HS-27A (cell line): ENCODE data around the gene IL1RAPL2.
A peak's percentile ranks its signal among the peaks of the same experiment; 100 is the strongest.
"Not testable (repeated sequence)": the region's sequence is repeated elsewhere in the genome, so short reads cannot be mapped to it uniquely, and the experiment has no call there.

ENCODE experiments used
- DNase-seq: peaks from one replicate; pipeline ENCODE4 v3.0.0-alpha.2; 2012; ENCODE audit warnings: low read depth, missing footprints

The IL1RAPL2 gene

GRCh38 chrX:105173071-105173470 is 607.1 kb downstream of the IL1RAPL2 start:
- no peak for DNase-seq

GRCh38 chrX:105179644-105180043 is 613.6 kb downstream of the IL1RAPL2 start:
- no peak for DNase-seq

GRCh38 chrX:105189093-105189492 is 623.1 kb downstream of the IL1RAPL2 start:
- no peak for DNase-seq

GRCh38 chrX:105190252-105190853 is 624.4 kb downstream of the IL1RAPL2 start:
- no peak for DNase-seq

- DNase-seq = no peak
Observed at GRCh38 chrX:105191878-105192277, 625.9 kb downstream of the IL1RAPL2 start.

- no peak for DNase-seq
Observed at GRCh38 chrX:105209406-105209805, 643.4 kb downstream of the IL1RAPL2 start.

GRCh38 chrX:105210258-105210657 is 644.3 kb downstream of the IL1RAPL2 start:
- DNase-seq = no peak

GRCh38 chrX:105211066-105211575 is 645.1 kb downstream of the IL1RAPL2 start:
- peak; percentile 5 for DNase-seq

- no peak for DNase-seq
Observed at GRCh38 chrX:105219454-105220401, 653.7 kb downstream of the IL1RAPL2 start.

- no peak for DNase-seq
Observed at GRCh38 chrX:105220636-105221035, 654.6 kb downstream of the IL1RAPL2 start, which contains the start of gene TEX13A. TEX13A (minus strand) TSS chrX:105220694; CDS start chrX:105220397, 297 bp downstream.

GRCh38 chrX:105221374-105221773 is 655.4 kb downstream of the IL1RAPL2 start:
- DNase-seq = no peak

GRCh38 chrX:105226499-105226898 is 660.5 kb downstream of the IL1RAPL2 start:
- no peak for DNase-seq

- DNase-seq = no peak
Observed at GRCh38 chrX:105228602-105229001, 662.6 kb downstream of the IL1RAPL2 start.

- no peak for DNase-seq
Observed at GRCh38 chrX:105229146-105229545, 663.1 kb downstream of the IL1RAPL2 start.

- not testable (repeated sequence) for DNase-seq
Observed at GRCh38 chrX:105237407-105237806, 671.4 kb downstream of the IL1RAPL2 start.

GRCh38 chrX:105241056-105241455 is 675.1 kb downstream of the IL1RAPL2 start:
- DNase-seq = no peak

- no peak for DNase-seq
Observed at GRCh38 chrX:105260291-105261043, 694.5 kb downstream of the IL1RAPL2 start.

- no peak for DNase-seq
Observed at GRCh38 chrX:105263171-105263570, 697.2 kb downstream of the IL1RAPL2 start.

- no peak for DNase-seq
Observed at GRCh38 chrX:105263801-105264200, 697.8 kb downstream of the IL1RAPL2 start.

GRCh38 chrX:105265093-105265492 is 699.1 kb downstream of the IL1RAPL2 start:
- no peak for DNase-seq

GRCh38 chrX:105266456-105266855 is 700.5 kb downstream of the IL1RAPL2 start:
- no peak for DNase-seq

- DNase-seq = no peak
Observed at GRCh38 chrX:105267167-105267566, 701.2 kb downstream of the IL1RAPL2 start.
